IMR-90 (cell line): ENCODE data around the gene MGAT5. TPM values are rescaled to one million over a fixed set of nuclear protein-coding genes. Genes with fewer than 3 reads are reported as not detected.

ENCODE experiments used
- ATAC-seq: fragments of 200-7000 bp; cut with Tn5 transposase; 2 replicates; pipeline ENCODE4 v1.9.1; 2020; ENCODE audit warnings: low read depth, mild to moderate bottlenecking, moderate library complexity
- BruUV-seq: library from RNA; stranded (reverse); fragments of 400-500 nt; replicated peaks from 2 replicates; lab custom pipeline; 2021; lab: Mats Ljungman, UMichigan
- CTCF ChIA-PET: fragments of 300-600 bp; formaldehyde crosslinking; extraction: SDS; loops from one replicate; lab custom pipeline; 2021; ENCODE audit warnings: antibody characterized with exemption; lab: Yijun Ruan, JAX
- POLR2A ChIA-PET: fragments of 300-600 bp; sonication (Branson Sonifier 250); formaldehyde crosslinking; loops from one replicate; lab custom pipeline; 2022; ENCODE audit warnings: antibody characterized with exemption; ENCODE audit not compliant: unreplicated experiment; lab: Charles Lee
- DNase-seq: peaks from one replicate; pipeline ENCODE4 v3.0.0; 2013
- H2AFZ ChIP-seq: replicated peaks from 2 replicates; pipeline ENCODE3; 2013; ENCODE audit warnings: low read length, mild to moderate bottlenecking; ENCODE audit not compliant: poor library complexity
- H2AK5ac ChIP-seq: 2 replicates; pipeline ENCODE4 v1.6.1; 2013; ENCODE audit warnings: low read depth, low read length, inconsistent platforms
- H2AK9ac ChIP-seq: replicated peaks from 2 replicates; pipeline ENCODE3; 2013; ENCODE audit warnings: mild to moderate bottlenecking, low read depth, low read length, moderate library complexity; ENCODE audit not compliant: poor library complexity
- H2BK120ac ChIP-seq: 2 replicates; pipeline ENCODE4 v1.6.1; 2013; ENCODE audit warnings: low read depth, low read length, inconsistent platforms
- H2BK15ac ChIP-seq: 3 replicates; pipeline ENCODE4 v1.6.1; 2013; ENCODE audit warnings: low read depth, low read length, inconsistent platforms
- H2BK20ac ChIP-seq: 2 replicates; pipeline ENCODE4 v1.6.1; 2013; ENCODE audit warnings: low read depth, mild to moderate bottlenecking, inconsistent platforms, low read length, moderate library complexity
- H2BK5ac ChIP-seq: 2 replicates; pipeline ENCODE4 v1.6.1; 2013; ENCODE audit warnings: mild to moderate bottlenecking, low read depth, low read length, inconsistent platforms; ENCODE audit not compliant: poor library complexity, severe bottlenecking
- H3K14ac ChIP-seq: replicated peaks from 2 replicates; pipeline ENCODE4 v1.6.1; 2013; ENCODE audit warnings: low read depth, low read length, inconsistent platforms
- H3K18ac ChIP-seq: 2 replicates; pipeline ENCODE4 v1.6.1; 2013; ENCODE audit warnings: low read depth, low read length, control low read depth
- H3K23ac ChIP-seq: 2 replicates; pipeline ENCODE4 v1.6.1; 2013; ENCODE audit warnings: low read depth, low read length, inconsistent platforms
- H3K27ac ChIP-seq: 2 replicates; pipeline ENCODE4 v1.5.1; 2013; ENCODE audit warnings: mild to moderate bottlenecking, control low read depth, low read length; ENCODE audit not compliant: insufficient read depth
- H3K27me3 ChIP-seq: 2 replicates; pipeline ENCODE4 v1.6.1; 2013; ENCODE audit warnings: low read length; ENCODE audit not compliant: control insufficient read depth, insufficient read depth
- H3K36me3 ChIP-seq: 2 replicates; pipeline ENCODE4 v1.6.1; 2013; ENCODE audit warnings: low read length, mixed read lengths; ENCODE audit not compliant: control insufficient read depth, insufficient read depth
- H3K4ac ChIP-seq: 2 replicates; pipeline ENCODE4 v1.6.1; 2013; ENCODE audit warnings: low read depth, low read length, inconsistent platforms
- H3K4me1 ChIP-seq: 2 replicates; pipeline ENCODE4 v1.6.1; 2013; ENCODE audit warnings: low read length, mixed read lengths; ENCODE audit not compliant: control insufficient read depth, insufficient read depth
- H3K4me2 ChIP-seq: 2 replicates; pipeline ENCODE4 v1.6.1; 2013; ENCODE audit warnings: low read depth, mild to moderate bottlenecking, control low read depth, low read length, moderate library complexity
- H3K4me3 ChIP-seq: 2 replicates; pipeline ENCODE4 v1.5.1; 2013; ENCODE audit warnings: low read depth, mild to moderate bottlenecking, control low read depth, low read length, moderate library complexity; ENCODE audit not compliant: insufficient read depth
- H3K56ac ChIP-seq: 2 replicates; pipeline ENCODE4 v1.6.1; 2013; ENCODE audit warnings: low read length, inconsistent platforms; ENCODE audit not compliant: insufficient read depth; ENCODE audit errors: extremely low read depth
- H3K79me1 ChIP-seq, 2 experiments: 2 replicates each; pipeline ENCODE4 v1.6.1; 2013; ENCODE audit warnings: low read length in 2 of 2, inconsistent platforms in 1 of 2, low read depth in 1 of 2
- H3K9ac ChIP-seq: 2 replicates; pipeline ENCODE4 v1.6.1; 2013; ENCODE audit warnings: low read depth, low read length, control low read depth
- H3K9me1 ChIP-seq: 2 replicates; pipeline ENCODE4 v1.6.1; 2013; ENCODE audit warnings: low read length, inconsistent platforms; ENCODE audit not compliant: insufficient read depth
- H3K9me3 ChIP-seq: 2 replicates; pipeline ENCODE4 v1.6.1; 2013; ENCODE audit warnings: low read length; ENCODE audit not compliant: control insufficient read depth, insufficient read depth
- H4K20me1 ChIP-seq: 2 replicates; pipeline ENCODE4 v1.6.1; 2013; ENCODE audit warnings: low read length, inconsistent platforms; ENCODE audit not compliant: insufficient read depth
- H4K5ac ChIP-seq: 2 replicates; pipeline ENCODE4 v1.6.1; 2013; ENCODE audit warnings: mild to moderate bottlenecking, low read depth, low read length, control low read depth
- H4K8ac ChIP-seq, 2 experiments: 2 replicates each; pipeline ENCODE4 v1.6.1; 2013; ENCODE audit warnings: low read depth in 2 of 2, low read length in 2 of 2, control low read depth in 1 of 2, inconsistent platforms in 1 of 2
- H4K91ac ChIP-seq: 2 replicates; pipeline ENCODE4 v1.6.1; 2013; ENCODE audit warnings: low read depth, low read length, inconsistent platforms; ENCODE audit not compliant: insufficient read depth
- BHLHE40 ChIP-seq: fragments of 150-350 bp; IDR thresholded peaks from 2 replicates; pipeline ENCODE4 v1.6.1; 2016; ENCODE audit warnings: mild to moderate bottlenecking, low read depth, low read length
- CEBPB ChIP-seq: IDR thresholded peaks from 2 replicates; pipeline ENCODE4 v1.6.1; 2012; ENCODE audit warnings: low read depth, low read length, improper control_type of control experiment
- CHD1 ChIP-seq: IDR thresholded peaks from 2 replicates; pipeline ENCODE4 v1.6.1; 2012; ENCODE audit warnings: low read depth, low read length, improper control_type of control experiment
- CTCF ChIP-seq: conservative IDR thresholded peaks from 2 replicates; pipeline ENCODE4 v1.5.1; 2012; ENCODE audit warnings: mild to moderate bottlenecking, low read depth, low read length, improper control_type of control experiment
- FOS ChIP-seq: fragments of 150-350 bp; IDR thresholded peaks from 2 replicates; pipeline ENCODE4 v1.6.1; 2016; ENCODE audit warnings: low read depth, low read length
- MAFK ChIP-seq: IDR thresholded peaks from 2 replicates; pipeline ENCODE4 v1.6.1; 2012; ENCODE audit warnings: low read depth, low read length, improper control_type of control experiment
- MAZ ChIP-seq: IDR thresholded peaks from 2 replicates; pipeline ENCODE4 v1.6.1; 2012; ENCODE audit warnings: low read depth, mild to moderate bottlenecking, low read length, improper control_type of control experiment, moderate library complexity, borderline replicate concordance
- MXI1 ChIP-seq: IDR thresholded peaks from 2 replicates; pipeline ENCODE4 v1.6.1; 2012; ENCODE audit warnings: low read depth, mild to moderate bottlenecking, low read length, moderate library complexity, borderline replicate concordance
- NFE2L2 ChIP-seq: fragments of 150-350 bp; IDR thresholded peaks from 2 replicates; pipeline ENCODE4 v1.6.1; 2016; ENCODE audit warnings: low read depth, mild to moderate bottlenecking, low read length
- POLR2A ChIP-seq: IDR thresholded peaks from 2 replicates; pipeline ENCODE4 v1.6.1; 2012; ENCODE audit warnings: mild to moderate bottlenecking, low read depth, low read length
- RAD21 ChIP-seq: IDR thresholded peaks from 2 replicates; pipeline ENCODE4 v1.6.1; 2012; ENCODE audit warnings: low read length, improper control_type of control experiment
- RCOR1 ChIP-seq: IDR thresholded peaks from 2 replicates; pipeline ENCODE4 v1.6.1; 2012; ENCODE audit warnings: mild to moderate bottlenecking, low read length, improper control_type of control experiment; ENCODE audit not compliant: insufficient replicate concordance
- RFX5 ChIP-seq: IDR thresholded peaks from 2 replicates; pipeline ENCODE4 v1.8.0; 2012; ENCODE audit warnings: low read depth, mild to moderate bottlenecking, low read length, moderate library complexity
- SMC3 ChIP-seq: fragments of 150-350 bp; IDR thresholded peaks from 2 replicates; pipeline ENCODE4 v1.6.1; 2016; ENCODE audit warnings: low read depth, mild to moderate bottlenecking, antibody characterized with exemption, low read length, moderate library complexity
- USF2 ChIP-seq: fragments of 150-350 bp; IDR thresholded peaks from 2 replicates; pipeline ENCODE4 v1.6.1; 2017; ENCODE audit warnings: mild to moderate bottlenecking, antibody characterized with exemption, low read length, low read depth
- WGBS, 2 experiments: methylation state at CpG; one replicate each; pipeline versions ENCODE4 v1.1.5 to v1.1.7; 2013; ENCODE audit warnings: missing lambda C conversion rate in 2 of 2; ENCODE audit not compliant: insufficient read length in 1 of 2; ENCODE audit errors: extremely low coverage in 2 of 2; 5-methylcytosine and 5-hydroxymethylcytosine counted together
- dilution Hi-C: fragments of 300-500 bp; cut with HindIII; formaldehyde crosslinking; loops from one replicate; pipeline ENCODE4 v1.14.3; 2018; ENCODE audit warnings: low sequenced_read_pairs; ENCODE audit not compliant: unreplicated experiment
- in situ Hi-C: fragments of 300-500 bp; cut with MboI; formaldehyde crosslinking; loops from 3 replicates; pipeline ENCODE4 v1.14.3; 2019; ENCODE audit warnings: low sequenced_read_pairs, inconsistent platforms, mixed read lengths
- intact Hi-C: fragments of 100-400 bp; cut with micrococcal nuclease; formaldehyde crosslinking; loops from 2 replicates; pipeline ENCODE4 v1.10.0; 2022
- polyA plus RNA-seq, 3 experiments: library from polyadenylated mRNA; depleted of rRNA; stranded (reverse); fragments of >200 nt; gene quantifications; 2 replicates each; pipeline ENCODE4 v1.2.3, GENCODE V29; 2012; ENCODE audit warnings: low replicate concordance in 1 of 3
- total RNA-seq: library from RNA; depleted of rRNA; stranded (reverse); fragments of >200 nt; gene quantifications from 2 replicates; pipeline ENCODE4 v1.2.3, GENCODE V29; 2012

Gene MGAT5
- total and polyA plus RNA-seq, 2 of the 4 experiments (the other 2 are of a cell fraction): 22.9 to 59.9 TPM

GRCh38 chr2:134217351-134217750 lies 36.5 kb upstream of the MGAT5 start:
- Histone ChIP-seq H2BK5ac (no peak overlapping the region), H3K4me3 (no peak overlapping the region), H2BK20ac (no peak overlapping the region), H3K14ac (no peak overlapping the region), H3K9ac (no peak overlapping the region), H2AK9ac (no peak overlapping the region), H3K23ac (no peak overlapping the region), H3K56ac (no peak overlapping the region), H3K4ac (no peak overlapping the region), H3K18ac (no peak overlapping the region), H4K91ac (no peak overlapping the region), H3K27me3 (no peaks in the 10 kb centered on the region), H3K4me2 (no peak overlapping the region), H4K5ac (no peak overlapping the region), H3K27ac (no peak overlapping the region), H2AFZ (no peak overlapping the region), H3K9me3 (no peaks in the 10 kb centered on the region), H3K9me1 (peaks cover 7% of the 10 kb centered on the region), H2BK120ac (no peak overlapping the region), H4K20me1 (peaks cover 60% of the 10 kb centered on the region), H2AK5ac (no peak overlapping the region), H4K8ac (no peak overlapping the region), H3K4me1 (peaks cover 16% of the 10 kb centered on the region), H2BK15ac (no peak overlapping the region), H3K79me1 (peaks cover 62 to 80% of the 10 kb centered on the region in 2 experiments), H3K36me3 (peaks cover 2% of the 10 kb centered on the region; the same call in 1 of the 2 replicates)
- in situ Hi-C loops (no loop called here), intact Hi-C loops (no loop called here), dilution Hi-C loops (no loop called here)
- no TSS peak for BruUV-seq
- no peak for TF ChIP-seq MAFK
- no peak for TF ChIP-seq MAZ
- TF ChIP-seq MXI1: no peak
- TF ChIP-seq CTCF: no peak
- TF ChIP-seq NFE2L2: no peak
- no peak for TF ChIP-seq BHLHE40
- TF ChIP-seq SMC3: no peak
- TF ChIP-seq USF2: no peak
- no peak for TF ChIP-seq CHD1
- no peak for TF ChIP-seq RAD21
- no peak for TF ChIP-seq POLR2A
- no peak for TF ChIP-seq CEBPB
- no peak for TF ChIP-seq RFX5
- no peak for TF ChIP-seq RCOR1
- no peak for TF ChIP-seq FOS
- no peak for ATAC-seq
- ChIA-PET CTCF (no interaction called here), POLR2A (no interaction called here)
- WGBS, 2 experiments: no CpG with 5 or more reads among the region's 2 CpGs
- DNase-seq: no peak
